Stimulated activated CD8-positive, alpha-beta memory T cell treated with anti-CD3 and anti-CD28 coated beads, Interleukin-7, amount 100 ng/mL, for 24 hours (primary cell): Measurements from ENCODE around the gene FCN2.

ENCODE experiments used
- DNase-seq: peaks from one replicate; pipeline ENCODE4 v3.0.0-alpha.2; 2020; ENCODE audit warnings: low read depth

FCN2 gene

DNA sequence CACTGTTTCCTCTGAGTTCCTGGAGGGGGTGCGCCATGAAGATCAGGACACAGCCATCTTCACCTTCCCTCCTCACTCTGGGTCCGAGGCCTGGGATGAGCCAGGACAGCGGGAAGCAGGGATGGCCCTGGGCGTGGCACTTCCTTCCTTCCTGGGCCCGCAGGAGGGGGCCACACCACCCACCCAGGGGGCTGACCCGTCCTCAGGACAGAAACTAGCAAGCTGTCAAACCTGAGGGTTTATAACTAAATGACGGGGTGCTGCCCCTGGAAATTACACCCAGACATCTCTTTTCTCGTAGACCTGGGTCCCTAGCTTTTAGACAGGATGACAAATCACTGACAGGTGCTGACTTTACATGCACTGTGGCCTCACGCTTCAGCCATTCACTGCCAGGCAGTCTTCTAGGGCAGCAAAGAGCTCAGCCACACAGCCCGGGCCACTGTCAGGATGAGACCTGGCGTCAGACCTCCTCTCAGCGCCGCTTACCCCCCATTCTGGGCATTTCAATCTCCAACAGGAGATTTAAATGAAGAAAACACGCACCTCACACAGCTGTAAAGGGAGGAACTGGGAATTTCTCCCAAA is 8.1 kb downstream of the FCN2 start:
- no peak for DNase-seq

GRCh38 chr9:134889386-134890154 is 9.0 kb downstream of the FCN2 start:
- no peak for DNase-seq

DNA sequence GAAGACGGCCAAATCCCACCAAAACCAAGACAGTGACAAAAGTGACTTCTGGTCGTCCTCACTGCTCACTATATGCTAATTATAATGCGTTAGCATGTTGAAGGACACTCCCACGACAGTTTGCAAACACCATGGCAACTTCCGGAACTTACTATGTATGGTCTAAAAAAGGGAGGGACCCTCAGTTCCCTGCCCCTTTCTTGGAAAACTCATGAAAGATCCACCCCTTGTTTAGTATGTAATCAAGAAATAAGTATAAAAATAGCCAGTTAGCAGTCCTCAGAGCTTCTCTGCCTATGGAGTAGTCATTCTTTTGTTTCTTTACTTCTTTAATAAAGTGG is 9.5 kb downstream of the FCN2 start:
- DNase-seq, result no peak

- no peak for DNase-seq
Observed at GRCh38 chr9:134891053-134891452, 10.4 kb downstream of the FCN2 start.

DNA sequence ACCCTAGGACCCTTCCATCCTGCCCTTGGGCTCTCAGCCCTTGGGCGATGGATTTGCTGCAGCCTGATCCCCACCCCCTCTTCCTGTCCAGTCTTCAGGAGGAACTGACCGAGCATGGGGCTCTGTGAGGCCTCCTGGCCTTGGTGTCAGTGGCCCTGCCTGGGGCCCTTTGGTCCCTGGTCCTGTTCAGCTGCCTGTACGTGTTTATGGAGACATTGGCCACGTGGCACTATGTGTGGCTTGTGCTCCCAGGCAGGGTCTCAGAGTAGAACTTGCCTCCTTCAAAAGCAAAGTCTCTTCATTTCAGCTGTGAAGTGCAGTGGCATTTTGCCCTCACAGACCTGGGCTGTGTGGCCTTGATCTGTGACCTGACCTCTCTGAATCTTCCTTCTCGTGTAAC is 11.1 kb downstream of the FCN2 start:
- DNase-seq, result no peak

- DNase-seq, result no peak
Observed at GRCh38 chr9:134892221-134892620, 11.6 kb downstream of the FCN2 start.

GRCh38 chr9:134892820-134893420 is 12.3 kb downstream of the FCN2 start:
- DNase-seq, result no peak

DNA sequence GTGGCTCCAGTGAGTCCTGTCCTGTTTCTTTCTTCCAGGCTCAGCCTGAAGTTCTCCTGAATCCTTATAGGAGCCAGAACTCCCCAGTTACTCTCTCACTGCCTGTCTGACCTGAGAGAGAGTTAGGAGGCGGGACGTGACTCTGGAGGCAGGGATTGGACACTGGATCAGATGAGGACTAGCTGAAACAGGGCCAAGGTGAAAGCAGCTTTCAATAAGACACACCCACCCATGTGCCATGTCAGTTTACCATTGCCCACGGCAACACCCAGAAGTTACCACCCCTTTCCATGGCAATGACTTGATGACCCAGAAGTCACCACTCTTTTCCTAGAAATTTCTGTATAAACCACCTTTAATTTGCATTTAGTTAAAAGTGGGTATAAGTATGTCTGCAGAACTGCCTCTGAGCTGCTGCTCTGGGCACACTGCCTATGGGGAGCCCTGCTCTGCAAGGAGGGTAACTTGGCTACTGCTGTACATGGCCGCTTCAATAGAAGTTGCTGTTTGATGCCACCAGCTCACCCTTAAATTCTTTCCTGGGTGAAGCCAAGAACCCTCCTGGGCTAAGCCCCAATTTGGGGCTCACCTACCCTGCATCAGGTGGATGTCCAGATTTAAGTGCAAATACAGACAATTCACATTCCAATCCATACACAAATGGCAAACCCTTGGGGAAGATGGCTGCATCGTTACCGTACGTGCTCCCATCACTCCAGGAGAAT is 13.7 kb downstream of the FCN2 start:
- no peak for DNase-seq

GRCh38 chr9:134895097-134895496 is 14.5 kb downstream of the FCN2 start:
- no peak for DNase-seq

DNA sequence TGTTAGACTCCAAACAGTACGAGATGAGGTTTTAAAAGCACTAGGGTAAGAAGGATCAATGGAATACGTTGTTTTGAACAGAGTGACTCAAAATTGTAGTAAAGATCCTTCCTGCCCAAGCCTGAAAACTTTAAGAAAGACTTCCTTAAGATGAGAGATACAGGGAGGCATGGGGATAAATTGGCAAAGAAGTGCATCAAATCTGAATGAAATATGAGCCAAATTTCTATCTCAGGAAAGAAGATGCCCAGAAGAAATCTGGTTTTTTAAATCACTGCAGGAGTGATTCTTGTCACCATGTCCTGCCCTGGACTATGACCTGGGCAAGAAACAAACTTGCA is 14.9 kb downstream of the FCN2 start:
- no peak for DNase-seq

GRCh38 chr9:134895908-134896833 is 15.6 kb downstream of the FCN2 start:
- DNase-seq, result no peak

- DNase-seq, result no peak
Observed at GRCh38 chr9:134896834-134897583, 16.4 kb downstream of the FCN2 start.

GRCh38 chr9:134897584-134898170 is 17.1 kb downstream of the FCN2 start:
- no peak for DNase-seq

DNA sequence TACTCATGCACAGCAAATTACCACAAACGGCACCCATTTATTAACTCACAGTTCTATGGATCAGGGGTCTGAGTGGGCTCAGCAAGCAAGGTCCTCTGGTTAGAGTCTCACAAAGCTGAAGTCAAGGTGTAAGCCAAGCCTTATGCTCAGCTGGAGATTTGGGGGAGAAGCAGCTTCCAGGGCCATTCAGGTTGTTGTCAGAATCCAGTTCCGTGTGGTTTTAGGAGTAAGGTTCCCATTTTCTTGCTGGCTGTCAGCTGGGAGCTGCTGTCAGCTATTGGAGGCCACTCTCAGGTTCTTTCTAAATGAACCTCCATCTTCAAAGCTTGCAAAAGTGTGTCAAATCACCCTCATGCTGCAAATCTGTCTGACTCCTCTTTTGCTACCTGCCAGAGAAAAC is 17.7 kb downstream of the FCN2 start:
- DNase-seq, result no peak

GRCh38 chr9:134899168-134899567 is 18.6 kb downstream of the FCN2 start:
- DNase-seq, result no peak

DNA sequence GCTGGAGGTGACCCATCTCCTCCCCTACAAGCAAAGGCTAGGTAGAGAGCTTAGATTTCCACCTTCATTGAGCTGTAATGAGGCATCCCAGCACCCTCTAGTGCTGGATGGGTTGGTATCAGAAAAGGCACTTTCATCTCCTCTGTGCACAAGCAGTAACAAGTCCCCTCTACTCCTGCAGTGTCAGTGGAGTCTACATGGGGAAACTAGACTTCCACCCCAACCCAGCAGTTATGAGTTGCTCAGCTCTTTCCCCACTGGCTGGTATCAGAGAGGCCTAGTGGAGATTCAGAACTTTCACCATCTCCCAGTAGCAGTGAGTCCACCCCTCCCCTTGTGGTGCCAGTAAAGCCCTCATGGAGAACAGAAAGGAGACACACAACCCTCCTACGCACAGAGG is 19.2 kb downstream of the FCN2 start:
- no peak for DNase-seq

- DNase-seq, result no peak
Observed at GRCh38 chr9:134902936-134903335, 22.3 kb downstream of the FCN2 start.

- no peak for DNase-seq
Observed at GRCh38 chr9:134908524-134909309, 28.1 kb downstream of the FCN2 start.

DNA sequence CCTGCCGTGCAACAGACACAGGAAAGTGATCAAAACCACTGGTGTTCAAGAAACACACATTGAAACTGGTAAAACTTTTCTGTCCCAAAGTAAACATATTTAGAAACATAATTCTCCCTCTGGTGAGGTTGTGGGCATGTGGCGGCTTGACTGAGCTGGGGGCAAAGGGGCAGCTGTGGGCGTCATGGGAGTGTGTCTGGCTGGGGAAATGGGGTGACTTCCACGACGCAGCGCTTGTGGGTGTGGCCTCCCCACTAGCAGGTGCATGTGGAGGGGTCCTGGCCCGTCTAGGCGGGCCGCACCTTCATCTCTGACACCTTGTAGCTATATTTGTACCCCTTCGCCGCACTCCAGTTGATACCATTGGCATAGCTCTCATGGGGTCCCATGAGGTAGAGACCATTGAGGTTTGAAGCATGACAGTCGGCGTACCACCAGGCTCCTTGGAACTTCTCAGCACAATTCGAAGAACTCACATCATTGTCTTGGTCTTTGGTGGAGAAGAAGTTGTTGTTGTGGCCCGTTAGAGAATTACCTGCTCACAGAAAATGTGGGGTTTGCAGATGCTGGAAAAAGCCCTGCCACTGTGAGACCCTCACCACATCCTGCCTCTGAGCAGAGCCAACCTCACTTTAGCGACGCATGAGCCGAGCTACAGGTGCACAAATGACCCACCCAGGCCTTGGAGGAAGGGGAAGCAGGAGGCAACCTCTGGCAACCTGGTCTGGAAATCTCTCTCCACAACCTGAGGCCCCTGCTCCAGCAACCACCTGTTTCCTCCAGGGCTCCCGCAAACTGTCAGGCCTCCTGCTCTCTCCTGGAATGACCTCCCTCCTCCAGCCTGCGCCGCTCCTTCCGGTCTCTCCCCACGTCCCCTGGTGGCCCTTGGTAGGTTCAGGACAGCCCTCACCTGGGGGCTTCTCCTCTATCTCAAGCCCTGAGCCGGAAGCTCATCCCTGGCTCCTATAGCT is 29.2 kb downstream of the FCN2 start:
- no peak for DNase-seq
